Upper lobe of left lung (tissue), 6 donors: ENCODE results near the gene DDX1. TPM values are rescaled to one million over a fixed set of nuclear protein-coding genes. Genes with fewer than 3 reads are reported as not detected.

Experiments
- ATAC-seq, 2 donors: fragments of 200-7000 bp; cut with Tn5 transposase; one replicate each; pipeline ENCODE4 v1.9.1; 2022; ENCODE audit warnings: mild to moderate bottlenecking in 2 of 2, moderate library complexity in 2 of 2; ENCODE audit not compliant: low FRiP score in 2 of 2
- DNase-seq, 2 donors: peaks; one replicate each; pipeline ENCODE4 v3.0.0-alpha.2; 2019 to 2020
- H3K27ac ChIP-seq, 4 donors: fragments of 200-600 bp; sonication (generic); one replicate each; pipeline ENCODE4 v1.5.1; 2016 to 2019
- H3K27me3 ChIP-seq, 4 donors: fragments of 200-600 bp; sonication (generic); one replicate each; pipeline ENCODE4 v1.5.1; 2017 to 2019
- H3K36me3 ChIP-seq, 4 donors: fragments of 200-600 bp; sonication (generic); one replicate each; pipeline ENCODE4 v1.5.1; 2016 to 2019
- H3K4me1 ChIP-seq, 4 donors: fragments of 200-600 bp; sonication (generic); one replicate each; pipeline ENCODE4 v1.5.1; 2018 to 2019
- H3K4me3 ChIP-seq, 4 donors: fragments of 200-600 bp; sonication (generic); one replicate each; pipeline ENCODE4 v1.5.1; 2017 to 2019; ENCODE audit warnings: mild to moderate bottlenecking in 2 of 4, moderate library complexity in 1 of 4
- H3K9me3 ChIP-seq, 4 donors: fragments of 200-600 bp; sonication (generic); one replicate each; pipeline ENCODE4 v1.5.1; 2018 to 2019
- EP300 ChIP-seq, 4 donors: sonication (generic); formaldehyde crosslinking; IDR thresholded peaks; one replicate each; pipeline ENCODE4 v1.5.1; 2017; ENCODE audit warnings: antibody characterized with exemption in 4 of 4, control low read depth in 2 of 4
- POLR2A ChIP-seq, 4 donors: fragments of 450-650 bp; IDR thresholded peaks; one replicate each; pipeline ENCODE4 v1.5.1; 2016 to 2017; ENCODE audit warnings: antibody characterized with exemption in 4 of 4, mild to moderate bottlenecking in 2 of 4
- POLR2AphosphoS5 ChIP-seq, 2 donors: sonication (generic); formaldehyde crosslinking; IDR thresholded peaks; one replicate each; pipeline ENCODE4 v1.5.1; 2017; ENCODE audit warnings: antibody characterized with exemption in 2 of 2
- WGBS, 2 donors: methylation state at CpG; one replicate each; pipeline ENCODE4 v1.1.5; 2017 to 2018; 5-methylcytosine and 5-hydroxymethylcytosine counted together
- total RNA-seq, 6 donors: library from RNA; depleted of rRNA in 4 of 6; stranded (reverse); fragments of >200 nt in 4 of 6; gene quantifications; one replicate each; pipeline versions ENCODE4 v1.1.0 to v1.2.1, GENCODE V29; 2016 to 2021
- TF ChIP-seq, protein P1 (sequence below), 6 experiments: fragments of 450-650 bp in 4 of 6; fragments of 200-600 bp in 2 of 6; sonication (generic) in 2 of 6; IDR thresholded peaks; one replicate each; pipeline ENCODE4 v1.5.1; 2016 to 2019; ENCODE audit warnings: antibody characterized with exemption in 6 of 6
- donor health status: DM: no; HTN: no; CAD: no; lungs with moderate emphysema.
- donor health status: DM: no; HTN: yes; CAD: no; lungs with severe emphysema.

DDX1 gene
- total RNA-seq, 6 donors from 2014 or later = 40.9 to 78.5 (median 53.0) TPM

DNA sequence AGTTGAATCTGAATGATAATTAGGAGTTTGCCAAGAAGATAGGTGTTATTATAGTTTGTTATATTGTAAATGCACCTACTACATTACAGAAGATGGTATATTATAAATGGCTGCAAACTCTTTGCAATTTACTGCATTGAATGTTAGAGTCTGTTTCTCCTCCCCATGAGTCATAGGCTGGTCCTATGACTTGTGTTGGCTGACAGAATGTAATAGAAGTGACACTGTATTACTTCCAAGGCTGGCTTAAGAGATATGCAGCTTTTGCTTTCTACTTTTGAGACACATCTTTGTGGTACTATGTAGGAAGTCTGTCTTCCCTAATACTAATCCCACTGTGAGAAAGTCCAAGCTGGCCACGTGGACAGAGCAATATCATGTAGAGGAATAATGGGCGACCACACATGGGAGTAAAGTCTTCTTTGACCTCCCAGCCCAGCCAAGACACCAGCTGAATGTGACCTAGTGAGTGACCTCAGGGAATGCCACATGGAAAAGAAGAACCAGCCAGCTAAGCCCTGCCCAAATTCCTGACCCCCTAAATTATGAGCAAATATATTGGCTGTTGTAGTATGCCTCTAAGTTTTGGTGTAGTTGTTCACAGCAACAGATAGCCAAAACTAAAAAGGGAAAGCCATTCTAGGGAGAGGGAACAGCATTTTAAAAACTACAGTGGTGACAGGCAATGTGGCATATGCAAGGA, 6.8 kb upstream of the DDX1 start:
- Histone ChIP-seq H3K36me3 (no peaks in the 10 kb centered on the region), H3K9me3 (no peaks in the 10 kb centered on the region), H3K27ac (no peak overlapping the region), H3K27me3 (no peaks in the 10 kb centered on the region), H3K4me3 (no peak overlapping the region), H3K4me1 (no peaks in the 10 kb centered on the region)
- no peak for ATAC-seq
- 88% methylated on average over 2 of the region's 2 CpGs for WGBS, 2 donors
- no peak for TF ChIP-seq POLR2AphosphoS5 (IDR thresholded peaks at IDR 0.05)
- TF ChIP-seq POLR2A (IDR thresholded peaks at IDR 0.05) = no peak
- TF ChIP-seq, protein P1, sequence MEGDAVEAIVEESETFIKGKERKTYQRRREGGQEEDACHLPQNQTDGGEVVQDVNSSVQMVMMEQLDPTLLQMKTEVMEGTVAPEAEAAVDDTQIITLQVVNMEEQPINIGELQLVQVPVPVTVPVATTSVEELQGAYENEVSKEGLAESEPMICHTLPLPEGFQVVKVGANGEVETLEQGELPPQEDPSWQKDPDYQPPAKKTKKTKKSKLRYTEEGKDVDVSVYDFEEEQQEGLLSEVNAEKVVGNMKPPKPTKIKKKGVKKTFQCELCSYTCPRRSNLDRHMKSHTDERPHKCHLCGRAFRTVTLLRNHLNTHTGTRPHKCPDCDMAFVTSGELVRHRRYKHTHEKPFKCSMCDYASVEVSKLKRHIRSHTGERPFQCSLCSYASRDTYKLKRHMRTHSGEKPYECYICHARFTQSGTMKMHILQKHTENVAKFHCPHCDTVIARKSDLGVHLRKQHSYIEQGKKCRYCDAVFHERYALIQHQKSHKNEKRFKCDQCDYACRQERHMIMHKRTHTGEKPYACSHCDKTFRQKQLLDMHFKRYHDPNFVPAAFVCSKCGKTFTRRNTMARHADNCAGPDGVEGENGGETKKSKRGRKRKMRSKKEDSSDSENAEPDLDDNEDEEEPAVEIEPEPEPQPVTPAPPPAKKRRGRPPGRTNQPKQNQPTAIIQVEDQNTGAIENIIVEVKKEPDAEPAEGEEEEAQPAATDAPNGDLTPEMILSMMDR (IDR thresholded peaks at IDR 0.05) = no peak
- TF ChIP-seq EP300 (IDR thresholded peaks at IDR 0.05) = no peak
- no peak for DNase-seq

DNA sequence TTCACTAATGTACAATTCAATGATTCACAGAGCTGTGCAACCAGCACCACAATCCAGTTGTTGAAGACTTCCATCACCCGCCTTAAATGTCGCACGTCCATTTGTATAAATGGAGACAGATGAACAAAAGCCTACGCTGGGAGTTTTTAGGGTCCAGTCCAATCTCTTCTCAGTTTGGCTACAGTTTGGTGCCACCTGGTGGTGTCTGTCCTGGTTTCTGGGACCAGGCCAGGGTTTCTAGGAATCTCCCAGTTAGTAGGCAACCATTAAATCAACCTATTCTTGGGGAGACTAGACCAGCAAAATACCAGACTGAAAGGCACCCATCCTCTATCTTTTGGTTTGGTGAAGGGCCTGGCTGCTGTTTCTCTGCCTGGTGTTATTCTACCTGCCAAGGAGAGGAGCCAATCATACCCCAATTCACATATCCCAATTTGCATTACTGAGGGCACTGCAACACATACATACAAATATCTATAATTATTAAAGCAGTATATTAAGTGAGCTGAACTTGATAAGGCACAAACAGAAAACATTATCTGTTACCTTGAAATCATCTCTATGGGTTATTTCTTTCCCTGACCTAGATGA, 3.2 kb upstream of the DDX1 start:
- Histone ChIP-seq H3K27ac (no peak overlapping the region), H3K36me3 (no peaks in the 10 kb centered on the region), H3K4me1 (peaks cover 15 to 19% (median 17%) of the 10 kb centered on the region in 4 donors), H3K9me3 (no peaks in the 10 kb centered on the region), H3K27me3 (no peaks in the 10 kb centered on the region), H3K4me3 (no peak overlapping the region)
- no peak for TF ChIP-seq EP300 (IDR thresholded peaks at IDR 0.05)
- TF ChIP-seq, protein P1 (IDR thresholded peaks at IDR 0.05) = peak in 4 of 6 experiments; percentile 20 to 33 (median 22)
- no peak for TF ChIP-seq POLR2AphosphoS5 (IDR thresholded peaks at IDR 0.05)
- no peak for TF ChIP-seq POLR2A (IDR thresholded peaks at IDR 0.05)
- 45 to 48% methylated on average over 4 of the region's 4 CpGs for WGBS, 2 donors
- ATAC-seq (no peak), DNase-seq (peak in 1 of 2 donors; percentile 26)

DNA sequence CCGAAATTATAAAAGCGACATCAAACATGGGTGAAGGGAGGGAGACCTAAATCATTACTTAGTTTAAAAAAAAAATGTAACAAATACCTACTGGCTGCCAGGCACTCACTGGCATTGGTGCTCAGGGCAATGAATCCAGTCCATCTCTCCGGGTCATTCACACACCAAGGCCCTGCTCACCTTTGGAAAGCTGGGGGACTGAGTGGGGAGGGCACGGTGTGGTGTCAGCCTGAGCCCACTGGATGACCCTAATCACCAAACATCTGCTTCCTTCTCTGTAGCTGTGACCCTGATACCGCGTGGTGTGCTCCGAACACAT, 336 bp upstream of the DDX1 start:
- peaks cover 17 to 31% (median 25%) of the 10 kb centered on the region in 4 donors for H3K4me1 ChIP-seq
- ATAC-seq = no peak
- peak overlapping the region; percentile 10 to 95 (median 74) for H3K4me3 ChIP-seq
- no peak for DNase-seq
- no peaks in the 10 kb centered on the region for H3K9me3 ChIP-seq
- peak overlapping the region; percentile 86 to 96 (median 94) for H3K27ac ChIP-seq
- H3K36me3 ChIP-seq = peaks cover 2 to 17% (median 6%) of the 10 kb centered on the region in 4 donors
- TF ChIP-seq POLR2A (IDR thresholded peaks at IDR 0.05) = no peak
- no peak for TF ChIP-seq EP300 (IDR thresholded peaks at IDR 0.05)
- TF ChIP-seq, protein P1 (IDR thresholded peaks at IDR 0.05) = no peak
- no peak for TF ChIP-seq POLR2AphosphoS5 (IDR thresholded peaks at IDR 0.05)
- no peaks in the 10 kb centered on the region for H3K27me3 ChIP-seq
- 32 to 48% methylated on average over 4 to 5 of the region's 7 CpGs for WGBS, 2 donors

DNA sequence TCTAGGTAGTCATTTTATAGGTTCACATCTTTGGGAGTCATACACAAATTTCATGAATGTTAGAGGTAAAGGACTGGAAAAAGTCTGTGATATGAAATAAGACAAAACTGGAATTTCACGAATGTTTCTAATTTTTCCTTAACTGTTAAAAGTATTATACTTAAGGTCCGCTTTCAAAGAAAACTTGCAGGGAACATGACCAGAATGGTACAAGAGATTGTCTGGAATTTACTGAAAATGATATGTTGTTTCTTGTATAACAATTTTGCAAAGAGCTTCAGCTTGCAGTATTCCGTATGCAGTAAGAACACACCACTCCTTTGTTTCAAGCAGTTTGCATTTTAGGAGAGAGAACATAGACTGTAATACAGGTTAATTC, 1.6 kb downstream of the DDX1 start:
- no peak for ATAC-seq

More for the DNA sequence above, 1.6 kb downstream of the DDX1 start:
- TF ChIP-seq POLR2AphosphoS5 (IDR thresholded peaks at IDR 0.05) (no peak), EP300 (IDR thresholded peaks at IDR 0.05) (no peak), POLR2A (IDR thresholded peaks at IDR 0.05) (no peak)
- TF ChIP-seq, protein P1 (IDR thresholded peaks at IDR 0.05) = no peak
- WGBS, 2 donors = 83 to 84% methylated on average over 3 of the region's 3 CpGs
- Histone ChIP-seq H3K36me3 (peaks cover 11 to 37% (median 21%) of the 10 kb centered on the region in 4 donors), H3K4me1 (peaks cover 17 to 31% (median 25%) of the 10 kb centered on the region in 4 donors), H3K4me3 (no peak overlapping the region), H3K27me3 (no peaks in the 10 kb centered on the region), H3K9me3 (no peaks in the 10 kb centered on the region), H3K27ac (no peak overlapping the region)
- no peak for DNase-seq
